Vein endothelial cell (primary cell): ENCODE data around the gene FAAH2. TPM values are rescaled to one million over a fixed set of nuclear protein-coding genes. Genes with fewer than 3 reads are reported as not detected.

ENCODE experiments used
- total RNA-seq: library from RNA; depleted of rRNA; stranded (reverse); fragments of >200 nt; gene quantifications from 2 replicates; pipeline ENCODE4 v1.2.3, GENCODE V29; 2012

The FAAH2 gene
- 0.33 and 0.96 TPM in 2 replicates for total RNA-seq

GRCh38 chrX:57286507-57287251 lies at the start of gene FAAH2:
Gene FAAH2, plus strand, starts transcription at chrX:57286706. Its CDS starts 120 bp downstream, at chrX:57286826.

Other genes with a start within 250 kb of the FAAH2 start
- 6.5 and 10.0 TPM in 2 replicates for gene SPIN2B, start 165.2 kb upstream of the FAAH2 start, total RNA-seq
- 0.29 and 0.33 TPM in 2 replicates for gene SPIN2A, start 149.3 kb upstream of the FAAH2 start, total RNA-seq